HG03457 (cell line): Measurements from ENCODE around the gene FSCN2.

Experiments used
- ATAC-seq: cut with Tn5 transposase; IDR thresholded peaks from one replicate; pipeline ENCODE4 v1.9.1; 2021; ENCODE audit warnings: moderate number of reproducible peaks; ENCODE audit not compliant: unreplicated experiment

The FSCN2 gene

GRCh38 chr17:81511804-81512561 is 16.2 kb upstream of the FSCN2 start:
- ATAC-seq = peak; percentile 4

GRCh38 chr17:81512562-81513371 is 15.4 kb upstream of the FSCN2 start, which contains the start of gene ACTG1:
Gene ACTG1, minus strand, starts transcription at chr17:81512799. Its CDS starts 445 bp downstream, at chr17:81512354.
- ATAC-seq = peak; percentile 25

GRCh38 chr17:81513372-81513752 is 14.8 kb upstream of the FSCN2 start:
- ATAC-seq = no peak

GRCh38 chr17:81513753-81514488 is 14.3 kb upstream of the FSCN2 start:
- no peak for ATAC-seq

- no peak for ATAC-seq
Measured at GRCh38 chr17:81514489-81514738, 13.8 kb upstream of the FSCN2 start.

GRCh38 chr17:81514739-81515529 is 13.2 kb upstream of the FSCN2 start:
- no peak for ATAC-seq

GRCh38 chr17:81515530-81516041 is 12.6 kb upstream of the FSCN2 start:
- ATAC-seq = no peak

GRCh38 chr17:81516439-81516838 is 11.7 kb upstream of the FSCN2 start:
- ATAC-seq = no peak

- no peak for ATAC-seq
Measured at GRCh38 chr17:81517009-81517338, 11.2 kb upstream of the FSCN2 start.

GRCh38 chr17:81517339-81518112 is 10.7 kb upstream of the FSCN2 start:
- no peak for ATAC-seq

- ATAC-seq = no peak
Measured at GRCh38 chr17:81518113-81518784, 9.9 kb upstream of the FSCN2 start.

GRCh38 chr17:81518785-81519283 is 9.3 kb upstream of the FSCN2 start:
- ATAC-seq = no peak

GRCh38 chr17:81519284-81520020 is 8.7 kb upstream of the FSCN2 start:
- ATAC-seq = no peak

- no peak for ATAC-seq
Measured at GRCh38 chr17:81520021-81520901, 7.9 kb upstream of the FSCN2 start.

- no peak for ATAC-seq
Measured at GRCh38 chr17:81522491-81523401, 5.4 kb upstream of the FSCN2 start.

GRCh38 chr17:81523402-81524038 is 4.7 kb upstream of the FSCN2 start:
- ATAC-seq = no peak
